ENCODE data around the gene AMPD3. TPM values are rescaled to one million over a fixed set of nuclear protein-coding genes. Genes with fewer than 3 reads are reported as not detected.

The AMPD3 gene
- total RNA-seq, 1 experiment from 2014 or later: 12.5 TPM

DNA sequence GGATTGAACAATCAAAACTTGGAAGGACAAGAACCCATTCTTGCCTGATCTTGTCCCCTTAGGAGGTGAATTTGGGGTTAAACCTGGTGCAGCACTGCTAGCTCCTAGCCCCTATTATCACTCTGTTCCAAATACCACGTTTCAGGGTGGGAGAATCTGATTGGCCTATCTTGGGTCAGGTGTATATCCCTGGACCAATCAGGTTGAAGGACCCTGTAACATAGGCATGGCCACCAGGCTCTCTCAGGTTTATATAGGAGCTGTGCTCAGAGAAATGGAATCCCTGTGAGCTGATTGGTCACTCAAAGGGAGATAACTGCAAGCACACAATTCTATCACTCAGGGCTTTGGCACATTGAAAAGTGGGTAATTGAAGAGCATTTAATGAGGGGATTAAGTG, 26.6 kb upstream of the AMPD3 start:
- Histone ChIP-seq H3K4me3 (ENCODE audit: low read depth in 2 of 2, low read length in 2 of 2) (no peak overlapping the region), H3K9me3 (ENCODE audit: control insufficient read depth, insufficient read depth, low read depth, low read length) (no peaks in the 10 kb centered on the region), H3K36me3 (ENCODE audit: control insufficient read depth, insufficient read depth, low read length) (no peaks in the 10 kb centered on the region), H3K27me3 (ENCODE audit: control insufficient read depth, insufficient read depth, low read length) (peaks cover 3% of the 10 kb centered on the region; the same call in 1 of the 2 replicates), H3K4me1 (ENCODE audit: control insufficient read depth, insufficient read depth, low read length) (no peaks in the 10 kb centered on the region), H3K27ac (ENCODE audit: low read length) (no peak overlapping the region)
- POLR2A ChIA-PET: no interaction called here
- in situ Hi-C loops (cut with HindIII; ENCODE audit: low pct_unique_long_range_greater_than_20kb, low sequenced_read_pairs): no loop called here
- DNase-seq (ENCODE audit: low read depth, low spot score): no peak
- intact Hi-C loops (cut with micrococcal nuclease; ENCODE audit: unreplicated experiment): no loop called here
- no peak for ATAC-seq
- TF ChIP-seq TCF7L2 (IDR thresholded peaks at IDR 0.05; ENCODE audit: low read depth, low read length) (no peak), SIN3A (IDR thresholded peaks at IDR 0.05; ENCODE audit: borderline replicate concordance, insufficient read depth, low read depth, low read length) (no peak), POLR2AphosphoS5 (IDR thresholded peaks at IDR 0.05; ENCODE audit: low read depth, low read length) (no peak)
- TF ChIP-seq, protein P1, sequence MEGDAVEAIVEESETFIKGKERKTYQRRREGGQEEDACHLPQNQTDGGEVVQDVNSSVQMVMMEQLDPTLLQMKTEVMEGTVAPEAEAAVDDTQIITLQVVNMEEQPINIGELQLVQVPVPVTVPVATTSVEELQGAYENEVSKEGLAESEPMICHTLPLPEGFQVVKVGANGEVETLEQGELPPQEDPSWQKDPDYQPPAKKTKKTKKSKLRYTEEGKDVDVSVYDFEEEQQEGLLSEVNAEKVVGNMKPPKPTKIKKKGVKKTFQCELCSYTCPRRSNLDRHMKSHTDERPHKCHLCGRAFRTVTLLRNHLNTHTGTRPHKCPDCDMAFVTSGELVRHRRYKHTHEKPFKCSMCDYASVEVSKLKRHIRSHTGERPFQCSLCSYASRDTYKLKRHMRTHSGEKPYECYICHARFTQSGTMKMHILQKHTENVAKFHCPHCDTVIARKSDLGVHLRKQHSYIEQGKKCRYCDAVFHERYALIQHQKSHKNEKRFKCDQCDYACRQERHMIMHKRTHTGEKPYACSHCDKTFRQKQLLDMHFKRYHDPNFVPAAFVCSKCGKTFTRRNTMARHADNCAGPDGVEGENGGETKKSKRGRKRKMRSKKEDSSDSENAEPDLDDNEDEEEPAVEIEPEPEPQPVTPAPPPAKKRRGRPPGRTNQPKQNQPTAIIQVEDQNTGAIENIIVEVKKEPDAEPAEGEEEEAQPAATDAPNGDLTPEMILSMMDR (IDR thresholded peaks at IDR 0.05): no peak
- TF ChIP-seq, protein P2, sequence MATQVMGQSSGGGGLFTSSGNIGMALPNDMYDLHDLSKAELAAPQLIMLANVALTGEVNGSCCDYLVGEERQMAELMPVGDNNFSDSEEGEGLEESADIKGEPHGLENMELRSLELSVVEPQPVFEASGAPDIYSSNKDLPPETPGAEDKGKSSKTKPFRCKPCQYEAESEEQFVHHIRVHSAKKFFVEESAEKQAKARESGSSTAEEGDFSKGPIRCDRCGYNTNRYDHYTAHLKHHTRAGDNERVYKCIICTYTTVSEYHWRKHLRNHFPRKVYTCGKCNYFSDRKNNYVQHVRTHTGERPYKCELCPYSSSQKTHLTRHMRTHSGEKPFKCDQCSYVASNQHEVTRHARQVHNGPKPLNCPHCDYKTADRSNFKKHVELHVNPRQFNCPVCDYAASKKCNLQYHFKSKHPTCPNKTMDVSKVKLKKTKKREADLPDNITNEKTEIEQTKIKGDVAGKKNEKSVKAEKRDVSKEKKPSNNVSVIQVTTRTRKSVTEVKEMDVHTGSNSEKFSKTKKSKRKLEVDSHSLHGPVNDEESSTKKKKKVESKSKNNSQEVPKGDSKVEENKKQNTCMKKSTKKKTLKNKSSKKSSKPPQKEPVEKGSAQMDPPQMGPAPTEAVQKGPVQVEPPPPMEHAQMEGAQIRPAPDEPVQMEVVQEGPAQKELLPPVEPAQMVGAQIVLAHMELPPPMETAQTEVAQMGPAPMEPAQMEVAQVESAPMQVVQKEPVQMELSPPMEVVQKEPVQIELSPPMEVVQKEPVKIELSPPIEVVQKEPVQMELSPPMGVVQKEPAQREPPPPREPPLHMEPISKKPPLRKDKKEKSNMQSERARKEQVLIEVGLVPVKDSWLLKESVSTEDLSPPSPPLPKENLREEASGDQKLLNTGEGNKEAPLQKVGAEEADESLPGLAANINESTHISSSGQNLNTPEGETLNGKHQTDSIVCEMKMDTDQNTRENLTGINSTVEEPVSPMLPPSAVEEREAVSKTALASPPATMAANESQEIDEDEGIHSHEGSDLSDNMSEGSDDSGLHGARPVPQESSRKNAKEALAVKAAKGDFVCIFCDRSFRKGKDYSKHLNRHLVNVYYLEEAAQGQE (IDR thresholded peaks at IDR 0.05; ENCODE audit: insufficient read depth in 1 of 2, low read depth in 2 of 2, low read length in 1 of 2): no peak
- BruUV-seq (replicated peaks): no TSS peak
- CTCF ChIA-PET: no interaction called here

DNA sequence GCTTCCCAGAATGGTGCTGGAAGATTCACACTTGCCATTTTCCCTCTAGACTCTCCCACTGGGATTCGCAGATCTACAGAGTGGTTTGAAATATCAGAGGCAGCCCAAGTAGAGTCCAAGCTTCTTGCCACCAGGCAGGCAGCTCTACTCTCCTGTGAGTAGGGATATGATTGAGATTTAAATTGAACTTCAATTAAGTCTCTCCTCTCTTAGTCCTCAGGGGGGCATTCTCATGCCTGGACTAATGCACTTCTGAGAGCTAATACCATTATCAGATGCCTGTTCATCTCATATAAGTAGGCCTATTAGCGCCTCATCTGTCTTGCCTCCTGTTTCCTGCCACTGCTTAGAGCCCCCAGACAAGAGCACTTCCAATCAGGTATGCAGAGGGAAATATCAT, 25.5 kb upstream of the AMPD3 start:
- Histone ChIP-seq H3K4me3 (ENCODE audit: low read depth in 2 of 2, low read length in 2 of 2) (no peak overlapping the region), H3K27me3 (ENCODE audit: control insufficient read depth, insufficient read depth, low read length) (peaks cover 3% of the 10 kb centered on the region; the same call in 1 of the 2 replicates), H3K9me3 (ENCODE audit: control insufficient read depth, insufficient read depth, low read depth, low read length) (no peaks in the 10 kb centered on the region), H3K36me3 (ENCODE audit: control insufficient read depth, insufficient read depth, low read length) (no peaks in the 10 kb centered on the region), H3K27ac (ENCODE audit: low read length) (no peak overlapping the region), H3K4me1 (ENCODE audit: control insufficient read depth, insufficient read depth, low read length) (no peaks in the 10 kb centered on the region)
- POLR2A ChIA-PET: no interaction called here
- intact Hi-C loops (cut with micrococcal nuclease; ENCODE audit: unreplicated experiment) (no loop called here), in situ Hi-C loops (cut with HindIII; ENCODE audit: low pct_unique_long_range_greater_than_20kb, low sequenced_read_pairs) (no loop called here)
- DNase-seq (ENCODE audit: low read depth, low spot score) (no peak), ATAC-seq (no peak)
- no peak for TF ChIP-seq POLR2AphosphoS5 (IDR thresholded peaks at IDR 0.05; ENCODE audit: low read depth, low read length)
- TF ChIP-seq, protein P1 (IDR thresholded peaks at IDR 0.05): no peak
- no peak for TF ChIP-seq TCF7L2 (IDR thresholded peaks at IDR 0.05; ENCODE audit: low read depth, low read length)
- TF ChIP-seq SIN3A (IDR thresholded peaks at IDR 0.05; ENCODE audit: borderline replicate concordance, insufficient read depth, low read depth, low read length): no peak
- TF ChIP-seq, protein P2 (IDR thresholded peaks at IDR 0.05; ENCODE audit: insufficient read depth in 1 of 2, low read depth in 2 of 2, low read length in 1 of 2): no peak
- CTCF ChIA-PET: no interaction called here
- no TSS peak for BruUV-seq (replicated peaks)

Measured in Panc1 (cell line).